Right lobe of liver (tissue), 6 donors: ENCODE results near the gene SENP6. TPM values are rescaled to one million over a fixed set of nuclear protein-coding genes. Genes with fewer than 3 reads are reported as not detected.

Experiments
- ATAC-seq, 4 donors: fragments of 200-7000 bp; cut with Tn5 transposase; one replicate each; pipeline ENCODE4 v1.9.1; 2020; ENCODE audit warnings: mild to moderate bottlenecking in 4 of 4, moderate library complexity in 4 of 4
- DNase-seq, 3 donors: peaks; one replicate each; pipeline ENCODE4 v3.0.0-alpha.2; 2020
- H3K27ac ChIP-seq, 3 donors: fragments of 200-600 bp; one replicate each; pipeline ENCODE4 v1.8.0; 2022
- H3K27me3 ChIP-seq, 2 donors: fragments of 200-600 bp; one replicate each; pipeline ENCODE4 v1.8.0; 2022
- H3K36me3 ChIP-seq, 4 donors: fragments of 200-600 bp; sonication (generic) in 1 of 4; one replicate each; pipeline versions ENCODE4 v1.5.1 to v1.8.0; 2017 to 2022; ENCODE audit warnings: control low read depth in 1 of 4
- H3K4me1 ChIP-seq, 4 donors: fragments of 200-600 bp; sonication (generic) in 1 of 4; one replicate each; pipeline versions ENCODE4 v1.5.1 to v1.8.0; 2017 to 2022; ENCODE audit warnings: control low read depth in 1 of 4
- H3K4me3 ChIP-seq, 3 donors: fragments of 200-600 bp; one replicate each; pipeline ENCODE4 v1.8.0; 2022
- H3K9me3 ChIP-seq, 4 donors: fragments of 200-600 bp; sonication (generic) in 1 of 4; one replicate each; pipeline versions ENCODE4 v1.5.1 to v1.8.0; 2017 to 2022; ENCODE audit warnings: control low read depth in 1 of 4
- CTCF ChIP-seq, 4 donors: fragments of 200-600 bp in 3 of 4; fragments of 450-650 bp in 1 of 4; IDR thresholded peaks; one replicate each; pipeline versions ENCODE4 v1.5.1 to v1.8.0; 2016 to 2022; ENCODE audit warnings: antibody characterized with exemption in 4 of 4, mild to moderate bottlenecking in 2 of 4
- POLR2A ChIP-seq: fragments of 450-650 bp; IDR thresholded peaks from one replicate; pipeline ENCODE4 v1.6.1; 2017; ENCODE audit warnings: antibody characterized with exemption, mild to moderate bottlenecking
- WGBS: methylation state at CpG from one replicate; pipeline ENCODE4 v1.1.6; 2018; ENCODE audit warnings: low coverage, low lambda C conversion rate; ENCODE audit not compliant: insufficient coverage; ENCODE audit errors: missing lambda C conversion rate; 5-methylcytosine and 5-hydroxymethylcytosine counted together
- intact Hi-C, 2 donors: fragments of 100-400 bp; cut with DNase I; formaldehyde crosslinking; loops; one replicate each; pipeline versions ENCODE4 v1.11.2 to v1.14.1; 2022
- total RNA-seq, 6 experiments: library from RNA; depleted of rRNA in 2 of 6; stranded (reverse); fragments of >200 nt in 2 of 6; fragmentation: NEBNext Ultra II Directional in 3 of 6; extraction: Animal tissue kit (Norgen Biotek cat#: 25700) in 3 of 6; gene quantifications; one replicate each; pipeline versions ENCODE4 v1.1.0 to v1.2.4, GENCODE V29; 2016 to 2023
- donor health status: DM: no; HTN: yes; CAD: no.
- donor health status: DM: no; HTN: no; CAD: no.
- donor health status: DM: no; HTN: no; CAD: no.
- donor health status: DM: no; HTN: yes; CAD: no.
- donor health status: DM: no; HTN: yes; CAD: no.

The SENP6 gene
- total RNA-seq, 6 experiments from 2014 or later = 21.8 to 43.4 (median 31.6) TPM

GRCh38 chr6:75604294-75604693 lies 2.6 kb downstream of the SENP6 start:
- no peak for TF ChIP-seq POLR2A
- no peak for TF ChIP-seq CTCF (IDR thresholded peaks at IDR 0.05)
- no peak overlapping the region for H3K4me3 ChIP-seq
- no peak for ATAC-seq
- peaks cover 0 to 22% (median 7%) of the 10 kb centered on the region in 4 donors for H3K4me1 ChIP-seq
- 91% methylated on average over 14 of the region's 16 CpGs for WGBS
- intact Hi-C loops = no loop called here
- DNase-seq = no peak
- H3K27ac ChIP-seq = no peak overlapping the region
- H3K27me3 ChIP-seq = no peaks in the 10 kb centered on the region
- H3K36me3 ChIP-seq = no peaks in the 10 kb centered on the region
- no peaks in the 10 kb centered on the region for H3K9me3 ChIP-seq

GRCh38 chr6:75605635-75606034 lies 4.0 kb downstream of the SENP6 start:
- TF ChIP-seq POLR2A (no peak), CTCF (IDR thresholded peaks at IDR 0.05) (no peak)
- intact Hi-C loops = no loop called here
- no peak overlapping the region for H3K27ac ChIP-seq
- 88% methylated on average over 4 of the region's 4 CpGs for WGBS
- no peaks in the 10 kb centered on the region for H3K27me3 ChIP-seq
- no peak for DNase-seq
- ATAC-seq = no peak
- no peaks in the 10 kb centered on the region for H3K36me3 ChIP-seq
- no peaks in the 10 kb centered on the region for H3K9me3 ChIP-seq
- H3K4me3 ChIP-seq = no peak overlapping the region
- peaks cover 0 to 26% (median 6%) of the 10 kb centered on the region in 4 donors for H3K4me1 ChIP-seq

- H3K4me1 ChIP-seq = peaks cover 0 to 27% (median 4%) of the 10 kb centered on the region in 4 donors
- H3K4me3 ChIP-seq = no peak overlapping the region
- DNase-seq (no peak), ATAC-seq (no peak)
- no peak overlapping the region for H3K27ac ChIP-seq
- WGBS = 74% methylated on average over 3 of the region's 3 CpGs
- intact Hi-C loops = no loop called here
- no peaks in the 10 kb centered on the region for H3K9me3 ChIP-seq
- TF ChIP-seq CTCF (IDR thresholded peaks at IDR 0.05) (no peak), POLR2A (no peak)
- H3K27me3 ChIP-seq = no peaks in the 10 kb centered on the region
- no peaks in the 10 kb centered on the region for H3K36me3 ChIP-seq
These were observed 6.6 kb downstream of the SENP6 start for GRCh38 chr6:75608304-75608703.

GRCh38 chr6:75608956-75609533 lies 7.4 kb downstream of the SENP6 start:
- Histone ChIP-seq H3K4me1 (peaks cover 0 to 20% (median 4%) of the 10 kb centered on the region in 4 donors), H3K27ac (no peak overlapping the region)
- peak; percentile 44 to 71 (median 50) for ATAC-seq

More at GRCh38 chr6:75608956-75609533, 7.4 kb downstream of the SENP6 start:
- Histone ChIP-seq H3K36me3 (no peaks in the 10 kb centered on the region), H3K4me3 (no peak overlapping the region), H3K9me3 (no peaks in the 10 kb centered on the region), H3K27me3 (no peaks in the 10 kb centered on the region)
- no peak for DNase-seq
- TF ChIP-seq CTCF (IDR thresholded peaks at IDR 0.05) (no peak), POLR2A (no peak)
- WGBS = 49% methylated on average over 4 of the region's 4 CpGs
- intact Hi-C loops = no loop called here
